ENCODE results near the gene FMO2.
"Not testable (repeated sequence)": the region's sequence is repeated elsewhere in the genome, so short reads cannot be mapped to it uniquely, and the experiment has no call there.

FMO2 gene

GRCh38 chr1:171222936-171223335, 37.8 kb downstream of the FMO2 start:
- no peak for TF ChIP-seq CTCF (IDR thresholded peaks at IDR 0.05; ENCODE audit: low read depth, low read length)
- H3K4me3 ChIP-seq (ENCODE audit: low read depth, low read length) = no peak overlapping the region
- no peaks in the 10 kb centered on the region for H3K36me3 ChIP-seq
- no peak for DNase-seq
- no peaks in the 10 kb centered on the region for H3K9me3 ChIP-seq
- no peaks in the 10 kb centered on the region for H3K4me1 ChIP-seq
- no peaks in the 10 kb centered on the region for H3K27me3 ChIP-seq

GRCh38 chr1:171224257-171224656, 39.2 kb downstream of the FMO2 start:
- H3K9me3 ChIP-seq; DNase-seq; H3K4me3 ChIP-seq (ENCODE audit: low read depth, low read length); H3K4me1 ChIP-seq; H3K27me3 ChIP-seq; H3K36me3 ChIP-seq: not testable (repeated sequence)

GRCh38 chr1:171226747-171227370, 41.8 kb downstream of the FMO2 start:
- Histone ChIP-seq H3K9me3 (no peaks in the 10 kb centered on the region), H3K27me3 (no peaks in the 10 kb centered on the region), H3K36me3 (no peaks in the 10 kb centered on the region), H3K4me1 (no peaks in the 10 kb centered on the region), H3K4me3 (ENCODE audit: low read depth, low read length) (no peak overlapping the region)
- no peak for DNase-seq
- TF ChIP-seq CTCF (IDR thresholded peaks at IDR 0.05; ENCODE audit: low read depth, low read length) = peak; percentile 55

GRCh38 chr1:171231326-171231725, 46.2 kb downstream of the FMO2 start:
- no peak for DNase-seq
- Histone ChIP-seq H3K4me1 (no peaks in the 10 kb centered on the region), H3K27me3 (no peaks in the 10 kb centered on the region), H3K4me3 (ENCODE audit: low read depth, low read length) (no peak overlapping the region), H3K9me3 (no peaks in the 10 kb centered on the region), H3K36me3 (no peaks in the 10 kb centered on the region)
- TF ChIP-seq CTCF (IDR thresholded peaks at IDR 0.05; ENCODE audit: low read depth, low read length) = no peak

- no peaks in the 10 kb centered on the region for H3K27me3 ChIP-seq
- H3K9me3 ChIP-seq = no peaks in the 10 kb centered on the region
- no peaks in the 10 kb centered on the region for H3K36me3 ChIP-seq
- no peak for DNase-seq
- no peak for TF ChIP-seq CTCF (IDR thresholded peaks at IDR 0.05; ENCODE audit: low read depth, low read length)
- H3K4me1 ChIP-seq = no peaks in the 10 kb centered on the region
- no peak overlapping the region for H3K4me3 ChIP-seq (ENCODE audit: low read depth, low read length)
Observed at GRCh38 chr1:171233183-171233582, 48.1 kb downstream of the FMO2 start.

- H3K27me3 ChIP-seq; H3K4me3 ChIP-seq (ENCODE audit: low read depth, low read length); H3K9me3 ChIP-seq; DNase-seq; H3K36me3 ChIP-seq; H3K4me1 ChIP-seq: not testable (repeated sequence)
Observed at GRCh38 chr1:171236231-171236630, 51.1 kb downstream of the FMO2 start.

- no peaks in the 10 kb centered on the region for H3K36me3 ChIP-seq
- H3K4me3 ChIP-seq (ENCODE audit: low read depth, low read length) = no peak overlapping the region
- DNase-seq = no peak
- H3K27me3 ChIP-seq = no peaks in the 10 kb centered on the region
- TF ChIP-seq CTCF (IDR thresholded peaks at IDR 0.05; ENCODE audit: low read depth, low read length) = no peak
- no peaks in the 10 kb centered on the region for H3K4me1 ChIP-seq
- no peaks in the 10 kb centered on the region; the same call in 1 of the 2 replicates for H3K9me3 ChIP-seq
Observed at GRCh38 chr1:171243878-171244277, 58.8 kb downstream of the FMO2 start.

Measured in BE2C (cell line).